ENCODE results near the gene RGS7.
"Not testable (repeated sequence)": the region's sequence is repeated elsewhere in the genome, so short reads cannot be mapped to it uniquely, and the experiment has no call there.

RGS7 gene

GRCh38 chr1:240763095-240763494, 593.9 kb downstream of the RGS7 start:
- not testable (repeated sequence) for DNase-seq

GRCh38 chr1:240762471-240762987, 594.5 kb downstream of the RGS7 start:
- DNase-seq = not testable (repeated sequence)

- peak in 1 of 3 experiments; percentile 43 for DNase-seq
These were observed 598.2 kb downstream of the RGS7 start for GRCh38 chr1:240758777-240759176.

- DNase-seq = no peak
These were observed 598.7 kb downstream of the RGS7 start for GRCh38 chr1:240758296-240758695.

- peak in 1 of 3 experiments; percentile 5 for DNase-seq
These were observed 609.1 kb downstream of the RGS7 start for GRCh38 chr1:240747907-240748306.

- DNase-seq = no peak
These were observed 613.3 kb downstream of the RGS7 start for GRCh38 chr1:240743705-240744104.

GRCh38 chr1:240739754-240740153, 617.3 kb downstream of the RGS7 start:
- no peak for DNase-seq

GRCh38 chr1:240739139-240739538, 617.9 kb downstream of the RGS7 start:
- no peak for DNase-seq

- no peak for DNase-seq
These were observed 619.2 kb downstream of the RGS7 start for GRCh38 chr1:240737766-240738265.

- no peak for DNase-seq
These were observed 619.7 kb downstream of the RGS7 start for GRCh38 chr1:240737298-240737697.

- not testable (repeated sequence) for DNase-seq
These were observed 622.3 kb downstream of the RGS7 start for GRCh38 chr1:240734705-240735104.

GRCh38 chr1:240734001-240734400, 623.0 kb downstream of the RGS7 start:
- no peak for DNase-seq

GRCh38 chr1:240732390-240732789, 624.6 kb downstream of the RGS7 start:
- peak; percentile 24 to 78 (median 35) for DNase-seq
